ENCODE measurements around the gene P3H1.
"Not testable (repeated sequence)": the region's sequence is repeated elsewhere in the genome, so short reads cannot be mapped to it uniquely, and the experiment has no call there.

The P3H1 gene

GRCh38 chr1:42723511-42723910, 43.3 kb downstream of the P3H1 start:
- Histone ChIP-seq H3K4me1 (ENCODE audit: control insufficient read depth in 1 of 2, insufficient read depth in 1 of 2, low read depth in 1 of 2, low read length in 1 of 2) (no peaks in the 10 kb centered on the region), H3K9me3 (no peaks in the 10 kb centered on the region), H3K27ac (no peak overlapping the region), H3K36me3 (no peaks in the 10 kb centered on the region), H3K27me3 (no peaks in the 10 kb centered on the region), H3K4me3 (ENCODE audit: low read depth in 1 of 2, low read length in 1 of 2) (no peak overlapping the region)
- TF ChIP-seq CTCF (IDR thresholded peaks at IDR 0.05) = no peak

GRCh38 chr1:42722403-42722802, 44.4 kb downstream of the P3H1 start:
- H3K4me1 ChIP-seq (ENCODE audit: control insufficient read depth in 1 of 2, insufficient read depth in 1 of 2, low read depth in 1 of 2, low read length in 1 of 2); H3K27ac ChIP-seq; H3K9me3 ChIP-seq: not testable (repeated sequence)

GRCh38 chr1:42721926-42722325, 44.9 kb downstream of the P3H1 start:
- H3K4me1 ChIP-seq (ENCODE audit: control insufficient read depth in 1 of 2, insufficient read depth in 1 of 2, low read depth in 1 of 2, low read length in 1 of 2) = no peaks in the 10 kb centered on the region
- no peak for TF ChIP-seq CTCF (IDR thresholded peaks at IDR 0.05)
- no peaks in the 10 kb centered on the region for H3K27me3 ChIP-seq
- no peak overlapping the region for H3K27ac ChIP-seq
- no peaks in the 10 kb centered on the region for H3K36me3 ChIP-seq
- H3K9me3 ChIP-seq = no peaks in the 10 kb centered on the region
- no peak overlapping the region for H3K4me3 ChIP-seq (ENCODE audit: low read depth in 1 of 2, low read length in 1 of 2)

More at GRCh38 chr1:42722403-42722802, 44.4 kb downstream of the P3H1 start:
- not testable (repeated sequence) for H3K36me3 ChIP-seq; H3K27me3 ChIP-seq; H3K4me3 ChIP-seq (ENCODE audit: low read depth in 1 of 2, low read length in 1 of 2)

GRCh38 chr1:42720868-42721267, 46.0 kb downstream of the P3H1 start:
- H3K27ac ChIP-seq = no peak overlapping the region
- H3K36me3 ChIP-seq = no peaks in the 10 kb centered on the region
- no peaks in the 10 kb centered on the region for H3K9me3 ChIP-seq
- H3K4me3 ChIP-seq (ENCODE audit: low read depth in 1 of 2, low read length in 1 of 2) = no peak overlapping the region
- no peak for TF ChIP-seq CTCF (IDR thresholded peaks at IDR 0.05)
- no peaks in the 10 kb centered on the region for H3K4me1 ChIP-seq (ENCODE audit: control insufficient read depth in 1 of 2, insufficient read depth in 1 of 2, low read depth in 1 of 2, low read length in 1 of 2)
- no peaks in the 10 kb centered on the region for H3K27me3 ChIP-seq

- not testable (repeated sequence) for H3K27ac ChIP-seq; H3K4me3 ChIP-seq (ENCODE audit: low read depth in 1 of 2, low read length in 1 of 2); H3K27me3 ChIP-seq; H3K9me3 ChIP-seq; H3K36me3 ChIP-seq; H3K4me1 ChIP-seq (ENCODE audit: control insufficient read depth in 1 of 2, insufficient read depth in 1 of 2, low read depth in 1 of 2, low read length in 1 of 2)
Observed at GRCh38 chr1:42714441-42714840, 52.4 kb downstream of the P3H1 start.

GRCh38 chr1:42713293-42713692, 53.5 kb downstream of the P3H1 start:
- Histone ChIP-seq H3K27me3 (no peaks in the 10 kb centered on the region), H3K4me1 (ENCODE audit: control insufficient read depth in 1 of 2, insufficient read depth in 1 of 2, low read depth in 1 of 2, low read length in 1 of 2) (no peaks in the 10 kb centered on the region), H3K36me3 (no peaks in the 10 kb centered on the region), H3K27ac (no peak overlapping the region), H3K9me3 (no peaks in the 10 kb centered on the region), H3K4me3 (ENCODE audit: low read depth in 1 of 2, low read length in 1 of 2) (no peak overlapping the region)
- no peak for TF ChIP-seq CTCF (IDR thresholded peaks at IDR 0.05)

GRCh38 chr1:42712808-42713207, 54.0 kb downstream of the P3H1 start:
- H3K4me1 ChIP-seq (ENCODE audit: control insufficient read depth in 1 of 2, insufficient read depth in 1 of 2, low read depth in 1 of 2, low read length in 1 of 2); H3K27me3 ChIP-seq; H3K9me3 ChIP-seq; H3K27ac ChIP-seq; H3K4me3 ChIP-seq (ENCODE audit: low read depth in 1 of 2, low read length in 1 of 2); H3K36me3 ChIP-seq: not testable (repeated sequence)

Measured in neutrophil (primary cell).